Heart left ventricle (tissue), 13 donors: ENCODE data around the gene ARPC5.

Source experiments
- CTCF ChIP-seq, 12 donors: fragments of 200-600 bp; sonication (generic) in 4 of 12; IDR thresholded peaks; one replicate each; pipeline versions ENCODE4 v1.5.0 to v1.8.0; 2018 to 2022; ENCODE audit warnings: antibody characterized with exemption in 12 of 12, mild to moderate bottlenecking in 5 of 12
- POLR2A ChIP-seq, 2 donors: fragments of 450-650 bp; IDR thresholded peaks; one replicate each; pipeline ENCODE4 v1.6.1; 2017; ENCODE audit warnings: antibody characterized with exemption in 2 of 2, mild to moderate bottlenecking in 2 of 2, moderate library complexity in 2 of 2
- donor health status: ischemic (EF 13 %, LVEDD 7.1; RV severe dilation, severe dysfunction).
- donor health status: DM: no; HTN: yes; CAD: no.
- donor health status: DM: no; HTN: no; CAD: no.
- donor health status: ischemic (EF 25% LVEDD 6.9; RV normal size, moderate dysfunction).
- donor health status: ischemic (EF 25% LVEDD 5.7; RV mildly dilated, moderate dysfunction).
- donor health status: ischemic (EF 35%, LVEDD 5.7; RV mildly dilated, moderate dysfunction).
- donor health status: nonischemic (EF 11% LVEDD 7.7; RV severe dilation, severe dysfunction).
- donor health status: DM: yes; HTN: yes; CAD: no.
- donor health status: PGD.
- donor health status: ischemic (EF 29% LVEDD 5.4; RV normal size, mild dysfunction).
- donor health status: nonischemic (EF 23%, LVEDD 6.1; RV moderate dilation, normal function).

DNA sequence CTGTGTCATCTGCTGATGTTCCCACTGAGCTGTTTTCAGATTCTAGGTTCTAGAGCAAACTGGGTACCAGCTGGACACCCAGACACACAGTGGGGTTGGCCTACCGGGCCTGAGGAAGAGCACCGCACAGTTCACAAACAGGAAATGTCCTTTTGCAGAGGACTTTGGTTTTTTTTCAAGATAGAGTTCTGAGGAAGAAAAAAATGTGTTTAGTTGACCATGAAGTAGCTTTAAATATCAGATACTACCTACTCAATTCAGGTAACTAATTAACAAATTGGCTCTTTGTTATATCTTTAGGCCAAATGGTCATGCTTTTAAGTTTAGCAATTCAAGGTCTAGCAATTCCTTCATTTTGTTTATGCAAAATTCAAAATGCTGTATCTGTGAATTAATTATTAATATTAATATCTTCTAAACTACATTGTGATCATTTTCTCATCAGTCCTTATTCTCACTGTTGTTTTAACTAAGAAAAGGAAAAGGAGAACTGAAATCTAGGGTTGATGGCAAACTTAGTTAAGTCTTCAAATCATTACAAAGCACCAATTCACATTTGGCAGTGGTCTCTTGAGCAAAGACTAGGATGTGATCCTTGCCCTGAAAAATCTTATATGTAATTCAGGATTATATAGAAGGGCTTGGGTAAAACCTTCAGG lies 28.1 kb downstream of the ARPC5 start:
- TF ChIP-seq CTCF (IDR thresholded peaks at IDR 0.05) (no peak), POLR2A (IDR thresholded peaks at IDR 0.05) (no peak)
